Endothelial cell of umbilical vein (primary cell): ENCODE measurements around the gene REEP2. TPM values are rescaled to one million over a fixed set of nuclear protein-coding genes. Genes with fewer than 3 reads are reported as not detected.

Source experiments
- BruUV-seq: library from RNA; stranded (reverse); fragments of 400-500 nt; replicated peaks from 2 replicates; lab custom pipeline; 2021; lab: Mats Ljungman, UMichigan
- CTCF ChIA-PET: fragments of 300-600, 350-600 bp; sonication (Branson Sonifier 250); formaldehyde crosslinking; loops from one replicate; lab custom pipeline; 2021; ENCODE audit warnings: antibody characterized with exemption, inconsistent platforms; lab: Charles Lee
- POLR2A ChIA-PET: fragments of 300-600, 350-600 bp; sonication (Branson Sonifier 250); formaldehyde crosslinking; loops from one replicate; lab custom pipeline; 2021; ENCODE audit warnings: antibody characterized with exemption, inconsistent platforms; lab: Charles Lee
- DNase-seq: peaks from one replicate; pipeline ENCODE4 v3.0.0-alpha.2; 2011; ENCODE audit warnings: low read depth, low spot score
- FAIRE-seq: peaks from 2 replicates; lab custom pipeline; 2011; peaks lifted over from hg19 to GRCh38; lab: Jason Lieb, UNC
- H2AFZ ChIP-seq: 2 replicates; pipeline ENCODE4 v1.6.0; 2012; ENCODE audit warnings: low read depth, low read length, control low read depth, inconsistent platforms
- H3K27ac ChIP-seq: 2 replicates; pipeline ENCODE4 v1.5.1; 2011; ENCODE audit warnings: low read depth, mild to moderate bottlenecking, control low read depth, low read length, moderate library complexity; ENCODE audit not compliant: insufficient read depth
- H3K27me3 ChIP-seq, 2 experiments: 2 replicates each; pipeline versions ENCODE4 v1.6.0 to v1.6.1; 2011; ENCODE audit warnings: low read length in 2 of 2, mixed read lengths in 1 of 2; ENCODE audit not compliant: control insufficient read depth in 2 of 2, insufficient read depth in 2 of 2
- H3K36me3 ChIP-seq, 2 experiments: 2 replicates in 1 of 2; 3 replicates in 1 of 2; pipeline ENCODE4 v1.5.1; 2011; ENCODE audit warnings: low read length in 2 of 2, mild to moderate bottlenecking in 1 of 2, moderate library complexity in 1 of 2; ENCODE audit not compliant: control insufficient read depth in 2 of 2, insufficient read depth in 2 of 2; ENCODE audit errors: extremely low read depth in 1 of 2
- H3K4me1 ChIP-seq: 3 replicates; pipeline ENCODE4 v1.5.1; 2011; ENCODE audit warnings: mild to moderate bottlenecking, low read length; ENCODE audit not compliant: control insufficient read depth, insufficient read depth; ENCODE audit errors: extremely low read depth
- H3K4me2 ChIP-seq: 2 replicates; pipeline ENCODE4 v1.6.1; 2011; ENCODE audit warnings: low read length, control low read depth, mixed read lengths; ENCODE audit not compliant: insufficient read depth
- H3K4me3 ChIP-seq, 3 experiments: fragments of 200-600 bp in 1 of 3; sonication (generic), shearing (Covaris generic) in 1 of 3; replicated peaks in 1 of 3; 2 replicates each; pipeline ENCODE4 v1.5.1; 2011 to 2016; ENCODE audit warnings: control low read depth in 3 of 3, low read length in 3 of 3, mild to moderate bottlenecking in 2 of 3, inconsistent platforms in 1 of 3, low read depth in 1 of 3, moderate library complexity in 1 of 3; ENCODE audit not compliant: insufficient read depth in 1 of 3
- H3K79me2 ChIP-seq: 2 replicates; pipeline ENCODE4 v1.6.0; 2012; ENCODE audit warnings: low read length, inconsistent platforms; ENCODE audit not compliant: control insufficient read depth, insufficient read depth
- H3K9ac ChIP-seq: replicated peaks from 2 replicates; pipeline ENCODE3; 2011; ENCODE audit warnings: low read length, control low read depth; ENCODE audit not compliant: insufficient read depth; ENCODE audit errors: extremely low read depth
- H3K9me1 ChIP-seq: replicated peaks from 3 replicates; pipeline ENCODE4 v1.6.0; 2011; ENCODE audit warnings: mild to moderate bottlenecking, low read length; ENCODE audit not compliant: control insufficient read depth, insufficient read depth; ENCODE audit errors: extremely low read depth
- H3K9me3 ChIP-seq: replicated peaks from 2 replicates; pipeline ENCODE4 v1.5.1; 2012; ENCODE audit warnings: low read length, inconsistent platforms; ENCODE audit not compliant: control insufficient read depth, insufficient read depth
- H4K20me1 ChIP-seq: replicated peaks from 2 replicates; pipeline ENCODE3; 2011; ENCODE audit warnings: mild to moderate bottlenecking, low read length; ENCODE audit not compliant: control insufficient read depth, insufficient read depth; ENCODE audit errors: extremely low read depth
- EZH2 ChIP-seq: IDR thresholded peaks from 2 replicates; pipeline ENCODE4 v1.6.1; 2012; ENCODE audit warnings: borderline replicate concordance, low read depth, mild to moderate bottlenecking, moderate library complexity, low read length, inconsistent platforms; ENCODE audit not compliant: severe bottlenecking
- FOS ChIP-seq: IDR thresholded peaks from 2 replicates; pipeline ENCODE4 v1.6.1; 2011; ENCODE audit warnings: mild to moderate bottlenecking, low read length, moderate library complexity, borderline replicate concordance; ENCODE audit not compliant: insufficient read depth
- GATA2 ChIP-seq: IDR thresholded peaks from 2 replicates; pipeline ENCODE4 v1.7.0; 2011; ENCODE audit warnings: low read depth, mild to moderate bottlenecking, moderate library complexity, mixed read lengths, low read length; ENCODE audit not compliant: insufficient read length, insufficient read depth
- JUN ChIP-seq: IDR thresholded peaks from 2 replicates; pipeline ENCODE4 v1.6.1; 2011; ENCODE audit warnings: borderline replicate concordance, low read depth; ENCODE audit not compliant: insufficient read length, insufficient read depth
- MYC ChIP-seq: IDR thresholded peaks from one replicate; pipeline ENCODE4 v1.6.1; 2011; ENCODE audit warnings: mild to moderate bottlenecking, low read depth, low read length
- POLR2A ChIP-seq: IDR thresholded peaks from 2 replicates; pipeline ENCODE4 v1.6.1; 2012; ENCODE audit warnings: low read depth, mild to moderate bottlenecking, control low read depth, low read length
- POLR2AphosphoS5 ChIP-seq: IDR thresholded peaks from 2 replicates; pipeline ENCODE4 v1.6.1; 2012; ENCODE audit warnings: low read depth, mild to moderate bottlenecking, control low read depth, low read length, moderate library complexity; ENCODE audit not compliant: insufficient read depth
- dilution Hi-C: fragments of 300-500 bp; cut with MboI; formaldehyde crosslinking; loops from one replicate; pipeline ENCODE4 v1.15.0; 2019; ENCODE audit warnings: low sequenced_read_pairs; ENCODE audit not compliant: extremely low pct_ligation_motif_present
- intact Hi-C: fragments of 100-400 bp; cut with micrococcal nuclease; formaldehyde crosslinking; loops from one replicate; pipeline ENCODE4 v1.10.0; 2022
- polyA plus RNA-seq, 4 experiments: library from polyadenylated mRNA; depleted of rRNA in 3 of 4; stranded (reverse) in 3 of 4; unstranded in 1 of 4; fragments of >200 nt; gene quantifications; 2 replicates each; pipeline versions ENCODE4 v1.2.1 to v1.2.3, GENCODE V29; 2011 to 2012; ENCODE audit warnings: missing spikeins in 1 of 4
- total RNA-seq: library from RNA; stranded (reverse); gene quantifications from 2 replicates; pipeline ENCODE4 v1.2.3, GENCODE V29; 2021
- TF ChIP-seq, protein P1 (sequence below): IDR thresholded peaks from 2 replicates; pipeline ENCODE4 v1.6.1; 2011; ENCODE audit not compliant: insufficient read depth, insufficient read length
- TF ChIP-seq, protein P2 (sequence below), 2 donors: IDR thresholded peaks; 1 replicate in 1 of 2; 2 replicates in 1 of 2; pipeline ENCODE4 v1.5.1; 2011; ENCODE audit warnings: low read length in 2 of 2, mild to moderate bottlenecking in 2 of 2, moderate library complexity in 2 of 2, control low read depth in 1 of 2, inconsistent platforms in 1 of 2, low read depth in 1 of 2; ENCODE audit not compliant: insufficient read depth in 1 of 2; ENCODE audit errors: extremely low read depth in 1 of 2

The REEP2 gene
- total and polyA plus RNA-seq, 2 donors (not counting 3 experiments of a cell fraction or from before 2014, with no cell fraction given) = 4.0 to 4.8 TPM

GRCh38 chr5:138489683-138490061 lies 50.8 kb downstream of the REEP2 start:
- POLR2A ChIA-PET = interaction anchor here (0.6 to 1.4 kb wide), 2 partner anchors 21 to 25 kb away, joined by 3 read pairs; partner anchors contain the start of gene EGR1
- H3K36me3 ChIP-seq = no peaks in the 10 kb centered on the region
- intact Hi-C loops = no loop called here
- H3K27me3 ChIP-seq = peaks cover 14 to 24% of the 10 kb centered on the region in 2 experiments
- dilution Hi-C loops = no loop called here
- no peak overlapping the region for H3K9ac ChIP-seq
- no TSS peak for BruUV-seq
- no peak overlapping the region for H3K4me2 ChIP-seq
- no peaks in the 10 kb centered on the region for H3K9me3 ChIP-seq
- no peak for TF ChIP-seq POLR2AphosphoS5
- no peak for TF ChIP-seq JUN
- no peak for TF ChIP-seq EZH2
- TF ChIP-seq MYC = no peak
- no peak for TF ChIP-seq GATA2
- no peak for TF ChIP-seq POLR2A
- no peak for TF ChIP-seq FOS
- TF ChIP-seq, protein P1, sequence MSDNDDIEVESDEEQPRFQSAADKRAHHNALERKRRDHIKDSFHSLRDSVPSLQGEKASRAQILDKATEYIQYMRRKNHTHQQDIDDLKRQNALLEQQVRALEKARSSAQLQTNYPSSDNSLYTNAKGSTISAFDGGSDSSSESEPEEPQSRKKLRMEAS = no peak
- TF ChIP-seq, protein P2, sequence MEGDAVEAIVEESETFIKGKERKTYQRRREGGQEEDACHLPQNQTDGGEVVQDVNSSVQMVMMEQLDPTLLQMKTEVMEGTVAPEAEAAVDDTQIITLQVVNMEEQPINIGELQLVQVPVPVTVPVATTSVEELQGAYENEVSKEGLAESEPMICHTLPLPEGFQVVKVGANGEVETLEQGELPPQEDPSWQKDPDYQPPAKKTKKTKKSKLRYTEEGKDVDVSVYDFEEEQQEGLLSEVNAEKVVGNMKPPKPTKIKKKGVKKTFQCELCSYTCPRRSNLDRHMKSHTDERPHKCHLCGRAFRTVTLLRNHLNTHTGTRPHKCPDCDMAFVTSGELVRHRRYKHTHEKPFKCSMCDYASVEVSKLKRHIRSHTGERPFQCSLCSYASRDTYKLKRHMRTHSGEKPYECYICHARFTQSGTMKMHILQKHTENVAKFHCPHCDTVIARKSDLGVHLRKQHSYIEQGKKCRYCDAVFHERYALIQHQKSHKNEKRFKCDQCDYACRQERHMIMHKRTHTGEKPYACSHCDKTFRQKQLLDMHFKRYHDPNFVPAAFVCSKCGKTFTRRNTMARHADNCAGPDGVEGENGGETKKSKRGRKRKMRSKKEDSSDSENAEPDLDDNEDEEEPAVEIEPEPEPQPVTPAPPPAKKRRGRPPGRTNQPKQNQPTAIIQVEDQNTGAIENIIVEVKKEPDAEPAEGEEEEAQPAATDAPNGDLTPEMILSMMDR (IDR thresholded peaks at IDR 0.05; ENCODE audit: extremely low read depth in 1 of 2, insufficient read depth in 1 of 2, low read depth in 1 of 2, low read length in 2 of 2) = no peak
- no peak overlapping the region for H2AFZ ChIP-seq
- FAIRE-seq = no peak
- H3K79me2 ChIP-seq = no peaks in the 10 kb centered on the region
- CTCF ChIA-PET = interaction anchor here (0.7 kb wide), 1 partner anchor 14 kb away, joined by 3 read pairs; no protein-coding TSS in a partner anchor
- H3K9me1 ChIP-seq = no peaks in the 10 kb centered on the region
- no peaks in the 10 kb centered on the region for H4K20me1 ChIP-seq
- no peak overlapping the region for H3K4me3 ChIP-seq
- H3K27ac ChIP-seq = no peak overlapping the region
- peak; percentile 0 for DNase-seq
- H3K4me1 ChIP-seq = peaks cover 9% of the 10 kb centered on the region
